ENCODE measurements around the gene RASD2.

The RASD2 gene

DNA sequence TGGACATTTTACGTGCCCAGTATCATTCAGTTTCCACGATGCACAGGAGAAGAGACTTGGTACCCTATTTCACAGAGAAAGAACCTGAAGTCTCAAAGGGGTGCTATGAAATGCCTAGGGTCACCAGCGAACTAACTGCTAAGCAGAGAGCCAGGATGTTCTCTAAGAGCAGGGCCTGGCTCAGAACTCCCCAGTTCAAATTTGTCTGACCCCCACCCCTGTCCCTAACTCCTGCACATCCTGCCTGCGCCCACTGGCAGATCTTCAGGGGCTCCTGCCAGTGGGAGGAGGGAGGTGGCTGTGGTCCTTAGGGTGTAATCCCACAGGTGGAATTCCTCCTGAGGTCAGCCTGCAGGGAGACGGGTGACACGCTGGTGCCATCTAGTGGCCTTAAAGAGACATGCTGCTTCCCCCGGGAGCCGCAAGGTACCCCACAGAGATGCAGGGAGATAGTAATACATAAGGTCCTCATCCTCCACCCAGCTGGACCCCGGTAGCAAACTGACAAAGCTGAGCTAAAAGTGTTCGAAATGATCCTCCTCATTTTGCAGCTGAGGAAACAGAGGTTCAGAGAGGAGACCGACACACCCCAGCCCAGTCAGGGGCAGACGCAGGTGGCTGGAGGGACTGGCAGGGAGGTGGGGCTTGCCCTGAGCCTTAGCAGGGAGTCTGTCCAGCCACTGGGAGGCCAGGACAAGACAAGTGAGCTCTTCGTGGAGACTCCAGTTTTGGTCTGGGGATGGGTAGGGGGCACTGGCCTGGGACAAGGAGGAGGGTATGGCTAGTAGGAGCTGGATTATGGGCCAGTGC lies 42.4 kb downstream of the RASD2 start:
- peak overlapping the region; percentile 41; the same call in 1 of the 2 replicates for H3K27ac ChIP-seq
- TF ChIP-seq, protein P1, sequence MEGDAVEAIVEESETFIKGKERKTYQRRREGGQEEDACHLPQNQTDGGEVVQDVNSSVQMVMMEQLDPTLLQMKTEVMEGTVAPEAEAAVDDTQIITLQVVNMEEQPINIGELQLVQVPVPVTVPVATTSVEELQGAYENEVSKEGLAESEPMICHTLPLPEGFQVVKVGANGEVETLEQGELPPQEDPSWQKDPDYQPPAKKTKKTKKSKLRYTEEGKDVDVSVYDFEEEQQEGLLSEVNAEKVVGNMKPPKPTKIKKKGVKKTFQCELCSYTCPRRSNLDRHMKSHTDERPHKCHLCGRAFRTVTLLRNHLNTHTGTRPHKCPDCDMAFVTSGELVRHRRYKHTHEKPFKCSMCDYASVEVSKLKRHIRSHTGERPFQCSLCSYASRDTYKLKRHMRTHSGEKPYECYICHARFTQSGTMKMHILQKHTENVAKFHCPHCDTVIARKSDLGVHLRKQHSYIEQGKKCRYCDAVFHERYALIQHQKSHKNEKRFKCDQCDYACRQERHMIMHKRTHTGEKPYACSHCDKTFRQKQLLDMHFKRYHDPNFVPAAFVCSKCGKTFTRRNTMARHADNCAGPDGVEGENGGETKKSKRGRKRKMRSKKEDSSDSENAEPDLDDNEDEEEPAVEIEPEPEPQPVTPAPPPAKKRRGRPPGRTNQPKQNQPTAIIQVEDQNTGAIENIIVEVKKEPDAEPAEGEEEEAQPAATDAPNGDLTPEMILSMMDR (conservative IDR thresholded peaks at IDR 0.05): peak; percentile 94

GRCh38 chr22:35586771-35587170 lies 46.1 kb downstream of the RASD2 start:
- no peak overlapping the region for H3K27ac ChIP-seq
- TF ChIP-seq, protein P1 (conservative IDR thresholded peaks at IDR 0.05): no peak

DNA sequence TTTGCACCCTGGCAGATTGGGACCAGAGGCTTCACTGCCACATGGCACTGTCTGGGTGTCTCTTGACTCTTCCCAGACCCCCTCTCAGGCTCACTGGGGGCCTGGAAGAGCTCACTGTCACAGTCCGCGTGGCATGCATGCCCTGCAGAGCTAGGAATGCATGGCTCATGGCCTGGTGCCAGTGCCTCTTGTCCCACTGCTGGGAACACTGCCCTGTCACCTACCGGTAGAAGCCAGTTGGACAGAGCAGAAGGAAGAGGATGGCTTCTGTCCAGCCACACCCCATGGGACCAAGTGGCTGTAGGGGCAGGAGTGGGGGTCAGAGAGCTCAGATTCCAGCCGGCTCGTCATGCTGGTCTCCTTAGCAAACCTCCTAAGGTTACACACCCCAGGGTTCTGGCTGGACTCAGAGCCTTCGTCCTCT lies 46.8 kb downstream of the RASD2 start:
- TF ChIP-seq, protein P1 (conservative IDR thresholded peaks at IDR 0.05): no peak; the same call in 1 of the 2 replicates
- no peak overlapping the region; the same call in 1 of the 2 replicates for H3K27ac ChIP-seq

DNA sequence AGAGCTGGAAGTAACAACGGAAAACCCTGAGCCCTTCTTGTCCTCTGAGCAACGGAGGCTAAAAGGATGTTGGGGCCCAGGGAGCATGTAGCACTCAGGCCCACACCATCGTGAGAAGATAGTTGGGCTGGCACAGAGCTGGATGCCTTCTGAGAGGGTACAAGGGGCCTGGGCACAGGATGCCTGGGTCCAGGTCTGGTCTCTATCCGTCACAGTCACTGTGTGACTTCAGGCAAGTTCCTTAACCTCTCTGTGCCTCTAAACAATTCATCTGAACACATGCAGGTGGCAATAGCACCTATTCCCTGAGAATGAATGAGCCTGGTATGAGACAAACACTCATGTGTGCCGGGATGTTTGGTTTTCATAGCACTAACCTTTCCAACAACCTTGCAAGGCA lies 47.3 kb downstream of the RASD2 start:
- no peak overlapping the region; the same call in 1 of the 2 replicates for H3K27ac ChIP-seq
- TF ChIP-seq, protein P1 (conservative IDR thresholded peaks at IDR 0.05): no peak

GRCh38 chr22:35589071-35589755 lies 48.6 kb downstream of the RASD2 start:
- TF ChIP-seq, protein P1 (conservative IDR thresholded peaks at IDR 0.05): no peak
- H3K27ac ChIP-seq: no peak overlapping the region

GRCh38 chr22:35589756-35590093 lies 49.1 kb downstream of the RASD2 start:
- H3K27ac ChIP-seq: no peak overlapping the region
- TF ChIP-seq, protein P1 (conservative IDR thresholded peaks at IDR 0.05): no peak

DNA sequence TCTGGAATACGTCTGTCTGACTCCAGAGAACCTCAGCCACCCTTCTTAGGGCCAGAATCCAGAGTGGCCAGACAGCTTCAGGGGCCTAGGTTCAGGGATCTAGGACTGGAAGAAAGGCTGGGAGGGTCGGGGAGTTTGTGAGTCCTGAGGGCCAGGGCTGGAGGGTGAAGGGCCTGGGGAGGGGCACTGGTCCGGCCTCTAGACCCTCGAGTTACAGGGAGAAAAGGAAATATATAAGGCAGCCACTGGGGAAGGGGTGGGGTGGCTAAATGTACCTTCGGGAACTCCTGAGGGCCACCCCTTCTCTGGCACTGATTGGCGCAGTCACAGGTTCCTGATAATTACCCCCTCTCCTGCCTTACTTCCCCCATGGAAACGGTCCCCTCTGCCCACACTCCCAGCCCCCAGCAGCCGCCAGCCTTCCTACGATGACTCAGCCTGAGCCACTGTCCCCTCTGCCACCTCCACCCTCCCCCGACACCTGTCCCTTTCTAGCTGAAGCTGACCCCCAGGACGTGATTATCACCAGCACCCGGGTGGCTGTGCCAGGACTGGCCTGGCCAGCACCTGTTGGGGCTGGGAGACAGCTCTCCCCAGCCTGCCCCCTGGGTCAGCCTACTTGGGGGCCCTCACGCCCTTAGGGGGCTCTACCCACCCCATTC lies 50.1 kb downstream of the RASD2 start:
- H3K27ac ChIP-seq: no peak overlapping the region
- TF ChIP-seq, protein P1 (conservative IDR thresholded peaks at IDR 0.05): no peak

Measured in VCaP (cell line).